GM12873 (cell line): Measurements from ENCODE around the gene EPN2.

Experiments used
- CTCF ChIP-seq: IDR thresholded peaks from 2 replicates; pipeline ENCODE4 v1.5.1; 2012; ENCODE audit warnings: low read depth, mild to moderate bottlenecking, moderate library complexity, low read length, control low read depth; ENCODE audit not compliant: insufficient read depth; ENCODE audit errors: missing control alignments

EPN2 gene

GRCh38 chr17:19342611-19343255 lies 105.6 kb downstream of the EPN2 start:
- no peak for TF ChIP-seq CTCF

GRCh38 chr17:19343256-19343630 lies 106.1 kb downstream of the EPN2 start:
- no peak for TF ChIP-seq CTCF

GRCh38 chr17:19343671-19344151 lies 106.5 kb downstream of the EPN2 start:
- TF ChIP-seq CTCF, result no peak

DNA sequence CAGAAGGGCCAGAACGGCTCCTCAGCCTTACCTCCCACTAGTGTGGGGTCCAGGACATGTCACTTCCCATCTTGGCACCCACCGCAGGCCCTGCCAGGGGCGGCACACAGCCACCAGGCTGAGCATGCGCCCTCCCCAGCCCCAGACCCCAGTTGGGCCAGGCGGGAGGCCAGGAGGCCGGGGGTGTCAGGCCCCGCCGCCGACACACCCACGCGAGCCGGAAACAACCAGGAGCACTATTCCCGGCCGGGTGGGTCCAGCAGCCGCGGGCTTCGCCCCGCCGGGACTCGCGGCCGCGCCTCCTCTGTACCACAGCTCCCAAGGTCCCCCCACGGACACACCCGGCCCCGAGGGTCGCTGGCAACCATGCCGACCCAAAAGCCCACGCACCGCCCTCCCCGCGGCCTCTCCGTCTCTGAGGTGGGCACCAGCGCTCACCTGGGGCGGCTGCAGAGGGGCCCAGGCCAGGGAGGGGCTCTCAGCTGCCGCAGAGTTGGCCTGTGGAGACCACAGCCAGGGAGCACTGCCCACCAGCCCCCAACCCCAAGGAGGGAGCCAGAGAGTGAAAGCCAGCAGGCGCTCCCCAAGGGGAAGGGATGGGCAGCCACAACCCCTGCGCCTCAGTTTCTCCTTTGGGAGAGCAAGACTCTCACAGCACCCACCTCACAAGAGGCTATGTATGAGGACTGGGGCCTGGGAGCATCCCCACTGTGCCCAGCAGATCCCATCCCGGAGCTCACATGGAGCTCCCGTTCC lies 107.3 kb downstream of the EPN2 start:
- TF ChIP-seq CTCF, result no peak

GRCh38 chr17:19345067-19345460 lies 107.9 kb downstream of the EPN2 start:
- no peak for TF ChIP-seq CTCF

DNA sequence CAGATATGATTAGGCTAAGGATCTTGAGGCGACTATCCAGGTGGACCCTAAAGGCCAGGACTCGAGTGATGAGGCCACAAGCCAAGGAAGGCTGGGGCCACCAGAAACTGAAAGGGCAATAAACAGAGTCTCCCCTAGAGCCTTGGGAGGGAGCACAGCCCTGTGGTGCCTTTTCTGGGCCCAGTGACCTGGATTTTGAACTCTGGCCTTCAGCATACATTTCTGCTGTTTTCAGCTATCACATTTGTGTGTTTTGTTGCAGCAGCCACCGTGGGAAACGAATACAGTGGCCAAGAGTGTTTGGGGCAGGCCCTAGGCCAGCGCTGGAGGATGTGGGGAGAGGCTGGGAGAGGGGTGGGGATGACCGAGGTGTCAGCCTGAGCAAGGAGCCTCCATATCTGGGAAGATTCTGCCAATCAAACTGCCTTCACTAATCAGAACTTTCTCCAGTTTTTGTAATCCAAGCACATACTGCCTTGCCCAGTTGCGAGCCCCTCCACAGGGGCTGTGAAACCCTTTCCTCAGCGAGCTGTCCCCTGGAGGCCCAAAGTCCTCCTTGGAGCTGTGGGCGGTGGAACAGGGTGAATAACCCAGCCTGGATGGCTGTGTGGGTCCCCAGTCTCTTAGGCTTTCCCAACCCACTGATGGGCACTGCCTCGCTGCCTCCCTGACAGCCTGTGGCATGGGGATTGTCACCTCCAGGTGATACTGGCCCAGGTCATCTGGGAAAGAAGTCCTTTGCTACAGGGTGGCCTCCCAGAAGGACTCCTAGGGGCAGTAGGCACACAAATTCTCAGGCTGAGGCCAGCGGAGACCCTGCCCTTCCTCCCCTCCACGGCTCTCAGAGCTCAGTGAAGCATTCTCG lies 108.6 kb downstream of the EPN2 start:
- TF ChIP-seq CTCF, result no peak

- TF ChIP-seq CTCF, result no peak
These were observed 109.4 kb downstream of the EPN2 start for GRCh38 chr17:19346351-19347255.
